Fibroblast of upper back skin (primary cell): ENCODE results near the gene ABCB6.
A peak's percentile ranks its signal among the peaks of the same experiment; 100 is the strongest.

Source experiments
- DNase-seq: peaks from one replicate; pipeline ENCODE4 v3.0.0-alpha.2; 2013

The ABCB6 gene

GRCh38 chr2:219245148-219245898, 26.6 kb upstream of the ABCB6 start, which contains the start of the genes GLB1L and STK16:
Gene GLB1L, minus strand, starts transcription at chr2:219245444. Its CDS starts 1,871 bp downstream, at chr2:219243573.
Gene STK16, plus strand, starts transcription at chr2:219245479. Its CDS starts 521 bp downstream, at chr2:219246000.
- DNase-seq = peak; percentile 90

DNA sequence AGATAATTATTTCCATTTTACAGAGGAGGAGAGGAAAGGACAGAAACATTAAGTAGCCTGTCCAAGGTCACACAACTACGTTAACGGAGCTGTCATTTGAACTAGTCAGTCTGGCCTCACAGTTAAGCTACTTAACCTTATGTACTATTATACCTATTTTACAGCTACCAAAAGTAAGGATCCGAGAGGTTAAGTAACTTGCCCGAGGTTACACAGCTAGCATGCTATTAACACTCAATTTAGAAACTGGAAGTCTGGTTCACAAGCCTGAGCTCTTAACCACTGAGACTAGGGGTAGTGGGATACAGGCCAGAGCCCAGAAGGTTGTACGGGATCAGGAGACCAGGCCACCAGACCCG, 26.0 kb upstream of the ABCB6 start:
- DNase-seq = no peak

- no peak for DNase-seq
Measured at GRCh38 chr2:219243291-219243761, 24.6 kb upstream of the ABCB6 start.

DNA sequence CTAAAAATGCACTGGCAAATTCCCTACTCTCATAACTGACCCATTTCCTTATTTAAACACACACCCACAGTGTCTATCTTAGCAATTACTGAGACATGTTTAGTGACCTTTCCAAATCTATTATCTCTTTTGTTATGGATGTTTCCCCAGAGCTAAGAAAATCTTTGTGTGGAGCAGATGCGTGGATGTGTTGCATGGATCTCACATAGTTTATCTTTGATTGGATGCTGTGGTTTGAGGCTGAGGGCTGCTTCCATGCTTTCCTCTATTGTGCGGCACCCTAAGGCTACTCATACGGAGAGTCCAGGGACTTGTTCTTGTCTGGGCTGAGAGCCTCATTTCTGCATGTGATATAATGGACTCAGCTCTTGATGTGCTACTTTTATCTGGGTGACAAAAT, 15.6 kb upstream of the ABCB6 start:
- no peak for DNase-seq

- peak; percentile 56 for DNase-seq
Measured at GRCh38 chr2:219230059-219230540, 11.3 kb upstream of the ABCB6 start.

DNA sequence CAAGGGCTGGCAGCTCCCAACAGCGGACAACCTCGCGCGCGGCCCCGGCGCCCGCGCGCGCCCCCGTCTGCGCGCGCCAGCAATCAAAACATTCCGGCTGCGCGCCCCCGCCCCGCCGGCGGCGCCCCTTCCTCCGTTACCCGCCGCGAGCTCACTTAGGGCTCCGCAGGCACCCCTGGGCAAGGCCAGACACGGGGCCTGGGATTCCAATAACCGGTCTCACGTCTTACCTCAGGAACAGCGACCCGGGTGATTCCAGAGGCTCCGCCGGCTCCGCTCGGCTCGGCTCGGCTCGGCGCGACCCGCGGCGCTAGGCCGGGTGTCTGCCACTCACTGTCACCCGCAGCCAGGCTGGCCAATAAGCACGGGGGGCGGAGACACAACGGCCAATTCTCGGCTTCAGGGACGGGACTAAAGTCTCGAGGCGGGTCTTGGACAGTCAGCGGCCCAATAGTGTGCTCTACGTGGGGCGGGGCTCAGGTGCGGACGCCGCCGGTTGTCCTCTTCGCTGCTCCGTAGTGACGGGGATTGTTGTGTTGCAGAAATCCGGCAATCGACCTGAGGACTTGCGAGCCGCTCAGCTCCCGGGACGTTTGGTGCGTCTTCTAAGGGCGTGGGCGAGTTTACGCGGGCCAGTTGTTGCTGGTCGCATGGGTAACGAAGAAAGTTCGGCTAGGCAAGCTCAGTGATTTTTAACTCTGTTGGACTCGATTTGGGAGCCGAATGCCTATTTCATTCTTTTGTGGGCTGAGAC, 10.7 kb upstream of the ABCB6 start, which contains the start of the genes ANKZF1 and ATG9A:
Gene ANKZF1, plus strand, starts transcription at position 502 of the 754 bp plus-strand sequence. CDS start 452 bp downstream, outside the sequence.
Gene ATG9A, minus strand, starts transcription at position 332 of the 754 bp plus-strand sequence. CDS start 1,612 bp downstream, outside the sequence.
- DNase-seq = peak; percentile 99

DNA sequence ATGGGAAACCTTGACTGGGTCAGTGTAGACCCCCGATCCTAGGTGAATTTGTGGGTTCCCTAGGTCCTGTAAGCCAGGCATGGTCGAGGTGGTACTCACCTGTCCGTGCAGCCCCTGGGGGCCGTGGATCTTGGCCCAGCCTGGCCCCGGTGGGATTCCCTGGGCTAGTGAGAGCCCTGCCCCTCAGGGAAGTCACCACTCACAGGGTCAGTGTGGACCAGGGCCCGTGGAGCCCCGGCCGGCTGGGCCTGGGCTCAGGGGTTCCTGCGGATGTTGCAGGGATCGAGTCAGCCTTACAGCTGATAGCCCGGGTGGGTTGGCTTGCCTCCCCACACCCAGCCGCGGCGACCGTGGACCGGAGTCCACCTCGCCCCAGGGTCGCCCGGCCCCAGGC, 10.2 kb upstream of the ABCB6 start:
- DNase-seq = no peak

DNA sequence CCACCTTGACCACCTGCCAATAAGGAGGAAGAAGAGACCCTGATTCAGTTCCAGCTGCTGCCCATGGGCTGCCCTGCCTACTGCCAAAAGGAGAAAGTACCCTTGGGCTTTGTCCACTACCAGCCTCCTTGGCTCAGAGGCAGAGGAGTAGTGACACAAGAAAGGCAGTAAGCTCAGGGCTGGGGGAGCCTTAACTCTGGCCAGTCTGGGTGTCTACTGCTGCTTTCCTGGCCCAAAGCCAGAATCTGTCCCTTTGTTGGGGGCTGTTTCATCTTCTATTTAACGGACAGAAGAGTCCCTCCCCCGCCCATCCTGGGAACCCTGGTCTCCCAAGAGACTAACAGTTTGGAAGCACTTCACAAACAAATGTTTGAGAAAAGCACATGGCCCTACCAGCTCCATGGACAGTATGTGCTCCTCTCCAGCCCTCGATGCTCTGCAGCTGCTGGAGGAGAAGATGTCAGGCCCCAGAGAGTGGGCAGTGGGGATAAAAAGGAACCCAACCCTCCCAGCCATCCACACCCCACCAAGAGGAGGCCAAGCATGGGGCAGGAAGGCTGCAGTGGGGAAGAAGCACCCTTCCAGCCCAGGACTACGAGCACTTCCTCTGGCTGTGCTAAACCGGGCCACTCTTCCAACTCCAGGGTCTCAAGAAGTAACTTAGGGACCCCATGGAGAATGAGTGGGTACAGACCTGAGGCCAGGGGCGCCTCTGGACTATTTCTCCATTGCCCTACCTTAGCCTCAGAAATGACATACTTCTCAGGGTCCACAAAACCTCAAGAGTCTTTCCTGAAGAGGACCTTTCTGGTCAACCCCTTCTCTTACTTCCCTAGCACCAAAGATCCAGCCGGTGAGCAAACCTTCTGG, 9.5 kb upstream of the ABCB6 start:
- no peak for DNase-seq

DNA sequence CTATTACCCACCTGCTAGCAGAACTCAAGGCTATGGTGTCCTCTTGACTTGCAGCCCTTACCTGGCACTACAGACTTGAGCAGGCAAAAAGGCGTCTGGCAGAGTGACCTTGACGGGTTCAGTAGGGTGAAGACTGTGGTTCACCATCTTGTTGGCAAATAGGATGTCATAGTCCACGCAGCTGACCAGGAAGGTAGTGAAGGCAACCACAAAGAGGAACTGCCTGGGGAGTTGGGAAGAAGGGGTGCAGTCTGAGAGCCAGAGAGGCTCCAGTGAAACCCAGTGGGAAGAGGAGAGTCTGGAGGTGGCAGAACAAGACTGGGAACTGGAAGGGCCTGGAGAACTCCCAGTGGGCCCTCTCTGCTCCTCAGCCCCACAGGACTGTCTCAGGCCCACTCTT, 6.6 kb upstream of the ABCB6 start:
- no peak for DNase-seq

DNA sequence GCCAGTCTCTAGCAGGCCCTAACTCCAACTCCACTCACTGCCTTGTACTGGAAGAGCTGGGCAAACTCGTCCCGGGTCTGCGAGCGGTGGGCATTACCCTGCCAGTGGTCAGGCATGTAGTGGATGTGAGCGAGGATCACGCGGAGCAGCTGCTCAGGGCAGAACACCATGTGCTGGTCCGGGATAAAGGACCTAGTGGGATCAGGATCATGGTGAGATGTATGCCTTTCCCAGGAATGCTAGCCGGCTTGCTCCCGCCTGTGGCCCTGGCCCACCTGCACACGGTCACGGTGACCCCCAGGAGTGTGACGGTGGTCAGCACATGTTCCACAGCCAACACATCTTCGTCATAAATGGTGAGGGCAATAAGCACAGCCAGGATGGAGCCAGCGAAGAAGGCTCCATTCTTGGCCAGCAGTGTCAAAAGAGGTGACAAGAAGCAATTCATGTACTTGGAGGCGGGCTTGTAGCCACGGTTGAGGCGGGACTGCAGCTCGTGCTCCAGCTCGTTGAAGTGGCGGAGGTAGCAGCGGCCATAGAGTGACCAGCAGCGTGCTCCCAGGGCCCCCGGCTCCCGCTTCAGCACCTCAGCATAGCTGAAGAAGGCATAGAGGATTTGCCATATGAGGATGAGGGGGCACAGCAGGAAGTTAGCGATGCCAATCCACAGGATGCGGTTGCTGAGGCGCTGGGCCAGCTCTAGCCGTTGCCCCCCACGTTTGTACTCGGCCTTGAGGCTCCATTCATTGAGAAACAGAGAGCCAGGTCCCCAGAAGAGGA, 5.3 kb upstream of the ABCB6 start:
- DNase-seq = no peak

- DNase-seq = no peak
Measured at GRCh38 chr2:219221957-219222518, 3.3 kb upstream of the ABCB6 start.

GRCh38 chr2:219220652-219221402, 2.1 kb upstream of the ABCB6 start:
- DNase-seq = no peak

- DNase-seq = no peak
Measured at GRCh38 chr2:219219784-219220532, 1.2 kb upstream of the ABCB6 start.

- peak; percentile 70 for DNase-seq
Measured at GRCh38 chr2:219218217-219218731, 484 bp downstream of the ABCB6 start.

- DNase-seq = no peak
Measured at GRCh38 chr2:219216535-219216915, 2.2 kb downstream of the ABCB6 start.

GRCh38 chr2:219215871-219216534, 2.8 kb downstream of the ABCB6 start:
- DNase-seq = no peak

DNA sequence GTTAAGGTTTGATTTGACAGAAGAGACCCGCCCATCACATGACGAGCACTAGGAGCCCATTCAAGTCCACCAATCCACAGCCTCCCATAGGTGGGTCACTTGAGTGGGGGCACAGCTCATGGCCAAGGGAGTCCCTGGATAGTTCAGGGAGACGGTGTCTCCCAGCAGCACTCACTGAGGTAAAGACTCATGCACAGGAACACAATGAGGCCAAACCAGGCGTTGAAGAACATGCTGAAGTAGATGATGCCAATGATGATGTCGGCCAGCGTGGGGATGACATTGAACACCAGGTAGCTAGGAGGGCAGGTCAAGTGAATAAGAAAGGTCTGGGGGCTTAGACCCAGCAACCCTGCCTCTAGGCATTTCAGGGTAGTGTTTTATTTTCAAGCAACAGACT, 4.0 kb downstream of the ABCB6 start:
- DNase-seq = no peak

GRCh38 chr2:219214141-219214540, 4.6 kb downstream of the ABCB6 start:
- no peak for DNase-seq

GRCh38 chr2:219213486-219214071, 5.2 kb downstream of the ABCB6 start:
- DNase-seq = no peak
